Measurements from ENCODE around the gene PRG2. TPM values are rescaled to one million over a fixed set of nuclear protein-coding genes. Genes with fewer than 3 reads are reported as not detected.

PRG2 gene
- total RNA-seq, 1 experiment from 2014 or later: 0.57 TPM

GRCh38 chr11:57396744-57397143 lies 6.3 kb upstream of the PRG2 start:
- ChIA-PET CTCF (no interaction called here), POLR2A (no interaction called here)
- Mint-ChIP-seq H3K9me3 (no peaks in the 10 kb centered on the region), H3K27ac (no peak overlapping the region), H3K27me3 (ENCODE audit: low read depth) (peaks cover 7% of the 10 kb centered on the region), H3K36me3 (no peaks in the 10 kb centered on the region), H3K4me3 (no peak overlapping the region), H3K4me1 (no peaks in the 10 kb centered on the region)
- ATAC-seq (no peak), DNase-seq (ENCODE audit: low spot score) (no peak)
- TF ChIP-seq NFYB (CRISPR knock-in tag; conservative IDR thresholded peaks at IDR 0.05; ENCODE audit: low read depth) (no peak), TP53 (CRISPR knock-in tag; IDR thresholded peaks at IDR 0.05) (no peak), ZNF512 (CRISPR knock-in tag; IDR thresholded peaks at IDR 0.05; ENCODE audit: borderline replicate concordance) (no peak), IRF2 (CRISPR knock-in tag; IDR thresholded peaks at IDR 0.05; ENCODE audit: borderline replicate concordance, low read depth) (no peak), ZNF671 (CRISPR knock-in tag; IDR thresholded peaks at IDR 0.05) (no peak), MYBL2 (CRISPR knock-in tag; IDR thresholded peaks at IDR 0.05) (no peak), ZNF396 (CRISPR knock-in tag; IDR thresholded peaks at IDR 0.05; ENCODE audit: borderline replicate concordance) (no peak)

DNA sequence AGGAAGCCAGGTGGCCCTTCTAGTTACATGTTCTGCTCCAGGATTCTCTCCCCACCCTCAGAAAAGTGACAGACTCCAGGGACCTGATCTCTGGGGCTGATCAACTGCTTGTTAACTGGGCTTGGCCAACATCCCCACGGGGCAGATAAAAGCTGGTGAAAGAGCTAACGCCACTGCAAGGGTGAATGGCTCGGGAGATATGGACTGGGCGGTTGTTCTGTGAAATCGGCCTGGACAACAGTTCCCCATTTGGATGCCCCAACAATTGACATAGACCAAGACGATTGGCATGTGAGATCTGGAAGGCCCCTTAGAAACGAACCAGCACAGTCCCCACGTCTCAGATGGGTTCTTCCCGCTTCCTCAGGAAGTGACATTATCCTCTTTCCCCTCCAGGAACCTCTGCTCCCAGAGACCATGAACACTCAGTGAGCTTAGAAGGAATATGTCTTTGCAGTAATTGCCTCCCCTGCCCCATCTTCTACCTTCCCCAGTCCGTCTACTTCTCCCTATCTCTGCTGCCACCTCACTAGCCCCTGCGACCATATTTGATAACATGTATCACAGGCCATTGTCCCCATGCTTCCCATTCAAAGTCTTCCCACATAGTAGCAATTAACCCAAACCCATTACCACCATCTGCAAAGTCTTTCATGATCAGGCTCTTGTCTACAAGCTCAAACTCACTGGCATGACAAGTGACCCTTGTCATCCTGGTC lies 5.6 kb upstream of the PRG2 start:
- ChIA-PET POLR2A (no interaction called here), CTCF (no interaction called here)
- Mint-ChIP-seq H3K36me3 (no peaks in the 10 kb centered on the region), H3K9me3 (no peaks in the 10 kb centered on the region), H3K4me1 (no peaks in the 10 kb centered on the region), H3K27me3 (ENCODE audit: low read depth) (peaks cover 7% of the 10 kb centered on the region), H3K27ac (no peak overlapping the region), H3K4me3 (no peak overlapping the region)
- DNase-seq (ENCODE audit: low spot score) (no peak), ATAC-seq (no peak)
- TF ChIP-seq RORB (CRISPR knock-in tag; IDR thresholded peaks at IDR 0.05) (no peak), JUN (CRISPR knock-in tag; IDR thresholded peaks at IDR 0.05) (no peak), GRHL2 (CRISPR knock-in tag; IDR thresholded peaks at IDR 0.05; ENCODE audit: insufficient replicate concordance, severe bottlenecking) (no peak), E2F1 (CRISPR knock-in tag; IDR thresholded peaks at IDR 0.05) (no peak), FOXK1 (CRISPR knock-in tag; IDR thresholded peaks at IDR 0.05) (no peak), EMX1 (CRISPR knock-in tag; IDR thresholded peaks at IDR 0.05) (no peak), CBFB (CRISPR knock-in tag; IDR thresholded peaks at IDR 0.05; ENCODE audit: low read depth) (no peak), ELF4 (CRISPR knock-in tag; IDR thresholded peaks at IDR 0.05; ENCODE audit: low read depth) (no peak), ZSCAN18 (CRISPR knock-in tag; IDR thresholded peaks at IDR 0.05) (no peak), ZNF281 (CRISPR knock-in tag; IDR thresholded peaks at IDR 0.05) (no peak), CREB1 (CRISPR knock-in tag; IDR thresholded peaks at IDR 0.05) (no peak), PRRX2 (CRISPR knock-in tag; IDR thresholded peaks at IDR 0.05) (no peak), FOXP1 (CRISPR knock-in tag; IDR thresholded peaks at IDR 0.05; ENCODE audit: borderline replicate concordance) (no peak), PRDM15 (CRISPR knock-in tag; IDR thresholded peaks at IDR 0.05) (no peak)
- TF ChIP-seq, protein P1, sequence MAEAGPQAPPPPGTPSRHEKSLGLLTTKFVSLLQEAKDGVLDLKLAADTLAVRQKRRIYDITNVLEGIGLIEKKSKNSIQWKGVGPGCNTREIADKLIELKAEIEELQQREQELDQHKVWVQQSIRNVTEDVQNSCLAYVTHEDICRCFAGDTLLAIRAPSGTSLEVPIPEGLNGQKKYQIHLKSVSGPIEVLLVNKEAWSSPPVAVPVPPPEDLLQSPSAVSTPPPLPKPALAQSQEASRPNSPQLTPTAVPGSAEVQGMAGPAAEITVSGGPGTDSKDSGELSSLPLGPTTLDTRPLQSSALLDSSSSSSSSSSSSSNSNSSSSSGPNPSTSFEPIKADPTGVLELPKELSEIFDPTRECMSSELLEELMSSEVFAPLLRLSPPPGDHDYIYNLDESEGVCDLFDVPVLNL (CRISPR knock-in tag; IDR thresholded peaks at IDR 0.05; ENCODE audit: borderline replicate concordance, low read depth): no peak

Data from WTC11 (cell line).